ENCODE data around the gene YWHAG. TPM values are rescaled to one million over a fixed set of nuclear protein-coding genes. Genes with fewer than 3 reads are reported as not detected.
"Not testable (repeated sequence)": the region's sequence is repeated elsewhere in the genome, so short reads cannot be mapped to it uniquely, and the experiment has no call there.

Gene YWHAG
- polyA plus RNA-seq, 1 donor: 94.7 TPM

DNA sequence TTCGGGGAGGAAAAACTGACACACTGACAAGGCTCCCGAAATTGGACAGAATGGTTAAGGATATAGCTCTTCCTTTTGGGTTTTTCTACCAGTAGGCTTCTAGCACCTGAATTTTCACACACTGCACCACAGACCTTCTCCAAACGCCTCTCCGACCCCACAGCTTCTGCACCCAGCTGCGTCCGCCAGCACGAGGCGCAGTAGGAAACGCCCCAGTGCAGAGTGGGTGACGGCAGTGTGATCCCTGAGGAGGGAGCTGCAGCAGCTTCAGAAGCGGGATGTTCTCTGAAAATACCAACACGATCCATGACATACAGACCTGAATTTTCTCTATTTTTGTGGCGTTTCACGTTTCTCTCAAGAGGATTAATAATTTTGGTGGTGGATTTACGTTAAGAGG lies 30.4 kb downstream of the YWHAG start:
- no peak overlapping the region for H3K27ac ChIP-seq (ENCODE audit: low read length)
- H3K4me3 ChIP-seq (ENCODE audit: low read length): no peak overlapping the region
- no peaks in the 10 kb centered on the region for H3K4me1 ChIP-seq (ENCODE audit: control insufficient read depth, insufficient read depth, low read length)
- H3K9me3 ChIP-seq (ENCODE audit: control insufficient read depth, low read depth, low read length): peaks cover 2% of the 10 kb centered on the region
- WGBS (ENCODE audit: insufficient coverage, low lambda C conversion rate): no CpG with 5 or more reads among the region's 15 CpGs
- no peak for DNase-seq
- no peaks in the 10 kb centered on the region for H3K27me3 ChIP-seq (ENCODE audit: control insufficient read depth, insufficient read depth, low read length)
- peaks cover 44% of the 10 kb centered on the region for H3K36me3 ChIP-seq (ENCODE audit: control insufficient read depth, insufficient read depth, low read length)

DNA sequence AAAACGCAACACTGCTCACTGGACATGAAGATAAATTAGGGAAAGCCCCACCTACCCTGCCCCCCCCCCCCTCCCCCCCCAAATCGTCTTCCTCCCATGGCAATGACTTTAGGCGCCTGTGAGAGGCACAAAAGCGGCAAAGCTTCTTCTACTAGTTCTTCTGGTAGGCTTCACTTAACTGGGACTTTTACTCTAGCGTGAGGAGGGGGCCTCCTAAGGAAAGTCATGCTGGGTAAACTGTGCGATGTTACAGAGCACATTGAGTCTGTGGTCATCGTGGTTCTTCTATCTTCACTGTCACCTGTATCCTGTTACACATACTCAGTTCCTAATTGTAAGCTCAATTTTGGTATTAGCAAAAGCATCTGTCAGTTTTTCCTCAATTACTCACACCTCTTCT lies 31.2 kb downstream of the YWHAG start:
- Histone ChIP-seq H3K4me1 (ENCODE audit: control insufficient read depth, insufficient read depth, low read length) (no peaks in the 10 kb centered on the region), H3K27me3 (ENCODE audit: control insufficient read depth, insufficient read depth, low read length) (no peaks in the 10 kb centered on the region), H3K4me3 (ENCODE audit: low read length) (no peak overlapping the region), H3K9me3 (ENCODE audit: control insufficient read depth, low read depth, low read length) (peaks cover 2% of the 10 kb centered on the region), H3K27ac (ENCODE audit: low read length) (no peak overlapping the region), H3K36me3 (ENCODE audit: control insufficient read depth, insufficient read depth, low read length) (peaks cover 44% of the 10 kb centered on the region)
- DNase-seq: no peak
- WGBS (ENCODE audit: insufficient coverage, low lambda C conversion rate): no CpG with 5 or more reads among the region's 7 CpGs

DNA sequence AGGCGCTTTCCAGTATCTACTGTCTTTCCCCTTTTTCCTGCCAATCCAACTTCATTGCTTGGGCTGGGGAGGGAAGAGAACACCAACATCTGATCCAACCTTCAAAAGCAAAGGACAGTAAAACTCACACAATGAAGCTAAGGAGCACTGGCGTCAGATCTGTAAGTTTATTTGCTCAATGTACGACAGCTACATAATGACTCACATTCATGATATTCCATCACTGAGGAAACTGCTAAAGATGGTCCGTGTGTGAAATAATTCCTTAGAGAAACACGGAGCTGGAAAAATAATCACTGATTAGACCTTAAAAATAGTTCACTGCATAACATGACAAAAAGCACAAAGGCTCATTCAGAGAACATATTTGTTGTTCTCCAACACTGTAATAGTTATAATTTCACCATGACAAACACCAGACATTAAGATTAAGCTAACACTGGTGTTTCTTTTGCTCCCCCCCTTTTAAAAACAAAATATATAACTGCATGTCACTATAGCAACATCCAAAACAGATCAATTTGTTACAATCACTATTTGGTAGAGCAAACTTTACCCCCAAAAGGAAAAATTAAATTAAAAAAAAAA lies 32.1 kb downstream of the YWHAG start:
- Histone ChIP-seq H3K4me1 (ENCODE audit: control insufficient read depth, insufficient read depth, low read length) (no peaks in the 10 kb centered on the region), H3K27ac (ENCODE audit: low read length) (no peak overlapping the region), H3K36me3 (ENCODE audit: control insufficient read depth, insufficient read depth, low read length) (peaks cover 40% of the 10 kb centered on the region), H3K27me3 (ENCODE audit: control insufficient read depth, insufficient read depth, low read length) (no peaks in the 10 kb centered on the region), H3K4me3 (ENCODE audit: low read length) (no peak overlapping the region), H3K9me3 (ENCODE audit: control insufficient read depth, low read depth, low read length) (peaks cover 2% of the 10 kb centered on the region)
- no peak for DNase-seq
- WGBS (ENCODE audit: insufficient coverage, low lambda C conversion rate): no CpG with 5 or more reads among the region's 5 CpGs

DNA sequence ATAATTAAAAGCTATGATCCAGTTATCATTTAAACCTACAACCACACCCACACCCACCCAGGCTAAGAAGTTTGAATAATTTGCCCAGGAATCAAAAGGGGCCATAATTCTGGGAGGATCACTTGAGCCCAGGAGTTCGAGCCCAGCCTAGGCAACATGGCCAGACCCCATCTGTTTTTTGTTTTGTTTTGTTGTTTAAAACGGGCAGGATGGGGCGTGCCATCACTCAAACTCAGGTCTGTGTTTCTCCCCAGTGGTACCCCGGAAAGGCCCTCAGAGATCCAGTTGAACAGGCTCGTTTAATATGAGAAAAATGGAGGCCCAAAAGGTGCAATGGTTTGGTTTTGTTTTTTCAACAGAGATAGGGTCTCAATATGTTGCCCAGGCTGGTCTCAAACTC lies 33.0 kb downstream of the YWHAG start:
- Histone ChIP-seq H3K4me3 (ENCODE audit: low read length) (no peak overlapping the region), H3K4me1 (ENCODE audit: control insufficient read depth, insufficient read depth, low read length) (no peaks in the 10 kb centered on the region), H3K36me3 (ENCODE audit: control insufficient read depth, insufficient read depth, low read length) (peaks cover 38% of the 10 kb centered on the region), H3K27me3 (ENCODE audit: control insufficient read depth, insufficient read depth, low read length) (no peaks in the 10 kb centered on the region), H3K27ac (ENCODE audit: low read length) (no peak overlapping the region), H3K9me3 (ENCODE audit: control insufficient read depth, low read depth, low read length) (no peaks in the 10 kb centered on the region)
- no peak for DNase-seq
- 100% methylated on average over 1 of the region's 5 CpGs for WGBS (ENCODE audit: insufficient coverage, low lambda C conversion rate)

DNA sequence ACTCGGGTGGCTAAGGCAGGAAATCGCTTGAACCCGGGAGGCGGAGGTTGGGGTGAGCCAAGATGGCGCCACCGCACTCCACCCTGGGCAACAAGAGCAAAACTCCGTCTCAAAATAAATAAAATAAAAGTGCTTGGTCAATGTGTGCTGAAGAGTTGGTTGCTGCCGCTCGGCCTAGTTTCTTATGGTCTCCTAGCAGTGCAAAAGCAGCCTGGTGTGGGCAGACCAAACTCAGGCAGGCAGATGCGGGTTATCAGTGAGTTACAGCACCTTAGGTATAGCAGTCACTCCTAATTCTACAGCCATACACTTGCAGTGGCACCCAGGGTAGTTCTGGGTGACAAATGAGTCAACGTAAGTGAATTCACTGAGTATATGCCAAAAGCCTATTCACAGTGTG lies 33.7 kb downstream of the YWHAG start:
- WGBS (ENCODE audit: insufficient coverage, low lambda C conversion rate): no CpG with 5 or more reads among the region's 11 CpGs
- Histone ChIP-seq H3K27me3 (ENCODE audit: control insufficient read depth, insufficient read depth, low read length) (no peaks in the 10 kb centered on the region), H3K36me3 (ENCODE audit: control insufficient read depth, insufficient read depth, low read length) (peaks cover 36% of the 10 kb centered on the region), H3K4me1 (ENCODE audit: control insufficient read depth, insufficient read depth, low read length) (no peaks in the 10 kb centered on the region), H3K27ac (ENCODE audit: low read length) (no peak overlapping the region), H3K9me3 (ENCODE audit: control insufficient read depth, low read depth, low read length) (no peaks in the 10 kb centered on the region), H3K4me3 (ENCODE audit: low read length) (no peak overlapping the region)
- no peak for DNase-seq

DNA sequence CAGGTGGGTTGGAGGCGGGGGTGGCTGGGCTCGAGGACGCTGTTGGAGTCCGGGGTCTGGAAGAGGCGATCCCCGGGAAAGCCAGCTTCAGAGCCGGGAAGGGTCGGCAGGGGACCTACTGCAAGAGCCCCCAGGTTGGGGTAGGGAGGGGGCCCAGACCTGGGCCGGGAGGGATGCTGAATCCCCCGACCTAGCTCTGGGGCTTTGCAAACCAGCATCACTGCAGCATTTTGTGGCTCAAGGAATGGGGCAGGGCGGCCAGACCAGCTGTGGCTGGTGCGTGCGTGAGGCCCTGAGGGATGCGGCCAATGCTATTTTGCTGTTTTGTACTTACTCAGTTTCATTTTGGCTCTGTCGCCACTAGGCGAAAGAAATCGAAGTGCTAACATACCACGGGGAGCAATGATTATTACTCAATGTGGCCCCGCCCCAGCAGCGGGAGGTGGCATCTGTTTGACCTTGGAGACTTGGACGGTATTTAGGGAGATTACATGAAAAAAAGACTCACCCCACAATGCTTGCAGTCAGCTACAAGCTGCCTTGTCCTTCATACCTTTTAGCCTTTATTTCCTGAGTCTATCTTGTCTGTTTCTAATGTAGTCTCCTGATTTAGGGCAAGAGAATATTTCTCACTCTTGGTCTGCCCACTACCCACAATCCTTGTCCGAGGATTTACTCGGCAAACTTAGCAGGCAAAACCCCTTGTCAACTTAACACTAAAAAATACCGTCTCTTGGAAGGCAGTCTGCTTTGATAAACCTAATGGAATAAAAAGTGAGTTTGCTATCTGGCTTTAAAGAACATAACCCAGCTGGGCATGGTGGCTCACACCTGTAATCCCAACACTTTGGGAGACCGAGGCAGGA lies 40.1 kb downstream of the YWHAG start:
- Histone ChIP-seq H3K4me1 (ENCODE audit: control insufficient read depth, insufficient read depth, low read length) (peaks cover 10% of the 10 kb centered on the region), H3K4me3 (ENCODE audit: low read length) (peak overlapping the region; percentile 72), H3K27ac (ENCODE audit: low read length) (peak overlapping the region; percentile 94), H3K36me3 (ENCODE audit: control insufficient read depth, insufficient read depth, low read length) (no peaks in the 10 kb centered on the region), H3K9me3 (ENCODE audit: control insufficient read depth, low read depth, low read length) (no peaks in the 10 kb centered on the region), H3K27me3 (ENCODE audit: control insufficient read depth, insufficient read depth, low read length) (no peaks in the 10 kb centered on the region)
- DNase-seq: peak; percentile 80 to 91
- whole genome bisulfite sequencing (ENCODE audit: insufficient coverage, low lambda C conversion rate): 0% methylated on average over 1 of the region's 25 CpGs

DNA sequence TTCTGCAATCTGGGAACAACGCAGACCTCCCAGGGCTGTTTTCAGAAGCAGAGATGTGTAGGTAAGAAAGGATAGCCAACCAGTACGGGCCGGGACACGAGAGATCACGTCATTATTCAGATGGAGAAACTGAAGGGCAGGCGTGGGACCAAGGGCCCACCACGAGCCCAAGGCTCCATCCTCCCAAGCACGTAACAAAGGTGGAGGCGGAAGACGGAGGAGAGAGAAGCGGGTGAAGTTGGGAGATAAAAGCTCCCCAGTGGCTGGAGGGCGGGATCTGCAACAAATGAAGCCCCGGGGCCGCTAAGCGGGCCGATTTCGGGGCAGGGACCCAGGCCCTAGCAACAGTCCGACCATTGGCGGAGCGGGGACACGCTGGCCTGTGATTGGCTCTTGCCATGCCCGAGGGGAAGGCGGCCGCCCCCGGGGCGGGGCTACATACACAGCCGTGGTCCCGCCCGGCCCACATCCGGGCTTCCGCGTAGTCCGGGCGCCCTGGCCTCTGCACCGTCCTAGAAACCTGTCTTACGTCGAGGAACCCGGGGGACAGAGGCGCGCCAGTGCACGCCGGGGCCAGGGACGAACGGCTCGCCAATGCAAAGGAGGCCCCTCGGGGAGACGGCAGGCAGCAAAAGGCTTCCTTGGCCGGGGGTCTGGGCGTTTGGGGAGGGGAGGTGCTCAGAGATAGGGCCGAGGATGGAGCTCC lies 40.9 kb downstream of the YWHAG start:
- Histone ChIP-seq H3K4me3 (ENCODE audit: low read length) (peak overlapping the region; percentile 72), H3K36me3 (ENCODE audit: control insufficient read depth, insufficient read depth, low read length) (no peaks in the 10 kb centered on the region), H3K27me3 (ENCODE audit: control insufficient read depth, insufficient read depth, low read length) (no peaks in the 10 kb centered on the region), H3K9me3 (ENCODE audit: control insufficient read depth, low read depth, low read length) (no peaks in the 10 kb centered on the region), H3K4me1 (ENCODE audit: control insufficient read depth, insufficient read depth, low read length) (peaks cover 10% of the 10 kb centered on the region), H3K27ac (ENCODE audit: low read length) (peak overlapping the region; percentile 94)
- peak; percentile 98 for DNase-seq
- 0% methylated on average over 2 of the region's 50 CpGs for WGBS (ENCODE audit: insufficient coverage, low lambda C conversion rate)

DNA sequence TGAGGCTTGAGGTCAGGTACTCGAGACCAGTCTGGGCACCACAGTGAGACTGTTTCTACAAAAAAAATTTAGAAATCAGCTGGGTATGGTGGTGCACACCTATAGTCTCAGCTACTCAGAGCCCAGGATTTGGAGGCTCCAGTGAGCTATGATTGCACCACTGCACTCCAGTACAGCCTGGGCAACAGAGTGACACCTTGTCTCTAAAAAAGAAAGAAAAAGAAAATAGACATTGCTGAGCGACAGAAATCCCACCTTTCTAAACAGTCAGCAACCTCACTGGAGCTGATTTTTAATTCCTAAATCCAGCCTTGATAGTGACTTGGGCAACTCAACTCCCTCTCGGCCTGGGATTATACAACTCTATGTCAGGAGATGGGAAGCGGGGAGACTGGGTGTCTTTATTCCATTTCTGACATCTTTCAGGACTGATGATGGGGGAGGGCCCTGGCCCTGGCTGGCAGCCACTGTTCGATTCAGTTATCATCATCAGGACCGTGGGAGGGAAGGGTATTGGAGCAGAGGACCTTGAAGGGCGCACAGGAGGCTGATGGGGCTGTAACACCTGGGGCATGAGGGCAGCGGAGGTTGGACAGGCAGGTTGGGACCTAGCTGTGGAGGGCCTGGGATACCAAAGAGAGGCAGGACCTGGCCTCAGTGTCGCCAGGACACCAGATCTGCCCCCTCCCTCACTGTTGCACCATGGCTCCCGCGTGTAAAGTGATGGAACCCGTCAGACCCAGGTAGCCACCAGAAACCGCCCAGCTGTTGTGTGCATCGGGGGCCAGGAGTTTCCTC lies 41.6 kb downstream of the YWHAG start:
- H3K27ac ChIP-seq (ENCODE audit: low read length): peak overlapping the region; percentile 94
- no peaks in the 10 kb centered on the region for H3K36me3 ChIP-seq (ENCODE audit: control insufficient read depth, insufficient read depth, low read length)
- no CpG with 5 or more reads among the region's 14 CpGs for WGBS (ENCODE audit: insufficient coverage, low lambda C conversion rate)
- no peaks in the 10 kb centered on the region for H3K27me3 ChIP-seq (ENCODE audit: control insufficient read depth, insufficient read depth, low read length)
- H3K4me3 ChIP-seq (ENCODE audit: low read length): peak overlapping the region; percentile 72
- H3K4me1 ChIP-seq (ENCODE audit: control insufficient read depth, insufficient read depth, low read length): peaks cover 10% of the 10 kb centered on the region
- H3K9me3 ChIP-seq (ENCODE audit: control insufficient read depth, low read depth, low read length): no peaks in the 10 kb centered on the region
- DNase-seq: no peak

DNA sequence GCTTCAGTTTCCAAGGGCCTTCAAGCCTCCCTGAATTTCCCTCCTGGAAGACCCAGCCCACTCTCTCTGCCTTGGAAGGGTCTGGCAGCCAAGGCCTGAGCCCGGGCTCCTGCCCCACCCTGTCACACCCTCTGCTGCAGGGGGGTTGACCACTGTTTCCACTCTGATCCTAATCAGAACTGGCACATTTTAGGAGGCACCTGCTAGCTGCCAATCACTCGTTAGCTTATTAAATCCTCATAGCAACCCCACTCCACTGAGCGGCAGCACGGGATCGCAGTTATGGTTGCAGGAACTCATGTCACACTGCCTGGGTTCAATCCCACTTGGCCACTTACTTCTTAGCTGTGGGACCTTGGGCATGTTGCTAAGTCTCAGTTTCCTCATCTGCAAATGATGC lies 43.4 kb downstream of the YWHAG start:
- Histone ChIP-seq H3K36me3 (ENCODE audit: control insufficient read depth, insufficient read depth, low read length) (no peaks in the 10 kb centered on the region), H3K27ac (ENCODE audit: low read length) (no peak overlapping the region), H3K9me3 (ENCODE audit: control insufficient read depth, low read depth, low read length) (no peaks in the 10 kb centered on the region), H3K4me3 (ENCODE audit: low read length) (no peak overlapping the region), H3K4me1 (ENCODE audit: control insufficient read depth, insufficient read depth, low read length) (peaks cover 10% of the 10 kb centered on the region), H3K27me3 (ENCODE audit: control insufficient read depth, insufficient read depth, low read length) (no peaks in the 10 kb centered on the region)
- no peak for DNase-seq
- whole genome bisulfite sequencing (ENCODE audit: insufficient coverage, low lambda C conversion rate): no CpG with 5 or more reads among the region's 5 CpGs

DNA sequence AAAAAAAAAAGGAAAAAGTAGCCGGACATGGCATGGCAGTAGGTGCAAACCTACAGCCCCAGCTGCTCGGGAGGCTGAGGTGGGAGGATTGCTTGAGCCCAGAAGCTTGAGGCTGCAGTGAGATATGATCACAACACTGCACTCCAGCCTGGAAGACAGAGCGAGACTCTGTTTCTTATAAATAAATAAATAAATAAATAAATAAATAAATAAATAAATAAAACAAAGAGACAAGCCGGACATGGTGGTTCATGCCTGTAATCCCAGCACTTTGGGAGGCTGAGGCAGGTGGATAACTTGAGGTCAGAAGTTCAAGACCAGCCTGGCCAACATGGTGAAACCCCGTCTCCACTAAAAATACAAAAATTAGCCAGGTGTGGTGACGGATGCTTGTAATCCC lies 44.1 kb downstream of the YWHAG start:
- H3K27ac ChIP-seq (ENCODE audit: low read length); H3K36me3 ChIP-seq (ENCODE audit: control insufficient read depth, insufficient read depth, low read length): not testable (repeated sequence)
- 100% methylated on average over 1 of the region's 6 CpGs for WGBS (ENCODE audit: insufficient coverage, low lambda C conversion rate)

More for the DNA sequence above, 44.1 kb downstream of the YWHAG start:
- DNase-seq; H3K27me3 ChIP-seq (ENCODE audit: control insufficient read depth, insufficient read depth, low read length); H3K4me1 ChIP-seq (ENCODE audit: control insufficient read depth, insufficient read depth, low read length); H3K4me3 ChIP-seq (ENCODE audit: low read length); H3K9me3 ChIP-seq (ENCODE audit: control insufficient read depth, low read depth, low read length): not testable (repeated sequence)
